Ishikawa (cell line): ENCODE data around the gene PRDM11.

Experiments
- CEBPB ChIP-seq: IDR thresholded peaks from 2 replicates; pipeline ENCODE4 v1.6.1; 2012
- CREB1 ChIP-seq: IDR thresholded peaks from 2 replicates; pipeline ENCODE4 v1.6.1; 2012; ENCODE audit warnings: low read depth
- EGR1 ChIP-seq: IDR thresholded peaks from 2 replicates; pipeline ENCODE4 v1.6.1; 2012
- EP300 ChIP-seq: IDR thresholded peaks from 2 replicates; pipeline ENCODE4 v1.6.1; 2012; ENCODE audit warnings: borderline replicate concordance
- FOXM1 ChIP-seq: IDR thresholded peaks from 2 replicates; pipeline ENCODE4 v1.6.1; 2012; ENCODE audit warnings: low read depth, borderline replicate concordance
- RAD21 ChIP-seq: IDR thresholded peaks from 2 replicates; pipeline ENCODE4 v1.6.1; 2012; ENCODE audit warnings: low read depth
- TAF1 ChIP-seq: IDR thresholded peaks from 2 replicates; pipeline ENCODE4 v1.6.1; 2012; ENCODE audit warnings: low read depth, mild to moderate bottlenecking
- TCF12 ChIP-seq: IDR thresholded peaks from 2 replicates; pipeline ENCODE4 v1.6.1; 2012; ENCODE audit warnings: low read depth
- YY1 ChIP-seq: IDR thresholded peaks from 2 replicates; pipeline ENCODE4 v1.6.1; 2012; ENCODE audit warnings: low read depth
- ZBTB7A ChIP-seq: IDR thresholded peaks from 2 replicates; pipeline ENCODE4 v1.6.1; 2012; ENCODE audit warnings: low read depth
- TF ChIP-seq, protein P1 (sequence below): IDR thresholded peaks from 2 replicates; pipeline ENCODE4 v1.6.1; 2012
- TF ChIP-seq, protein P2 (sequence below): IDR thresholded peaks from 2 replicates; pipeline ENCODE4 v1.6.1; 2012; ENCODE audit warnings: low read depth, mild to moderate bottlenecking

DNA sequence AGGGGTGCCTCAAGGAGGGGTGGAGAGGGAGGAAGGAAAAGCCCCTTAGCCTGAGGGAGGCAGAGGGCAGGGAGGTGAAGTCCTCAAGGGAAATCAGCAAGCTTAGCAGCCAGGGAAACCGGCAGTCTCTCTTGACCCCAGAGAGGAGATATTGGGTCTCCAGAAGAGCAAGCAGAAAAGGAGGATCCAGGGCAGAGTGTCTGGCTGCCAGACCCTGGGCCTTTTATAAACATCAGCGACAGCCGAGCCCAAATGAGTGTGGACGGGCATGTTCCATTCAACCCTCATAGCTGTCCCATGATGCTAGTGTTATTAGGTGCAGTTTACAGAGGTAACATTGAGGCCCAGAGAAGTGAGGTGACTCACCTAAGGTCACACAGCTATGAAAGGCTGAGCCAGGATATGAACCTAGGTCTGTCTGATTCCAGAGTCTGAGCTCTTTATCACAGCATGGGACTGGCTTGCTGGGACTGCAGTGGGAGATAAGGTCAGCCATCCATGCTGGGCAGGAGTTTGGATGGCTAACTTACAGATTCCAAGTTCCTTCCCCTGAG, 9.3 kb downstream of the PRDM11 start:
- TF ChIP-seq YY1 (no peak), RAD21 (no peak), TCF12 (no peak), EP300 (no peak), CEBPB (no peak), CREB1 (no peak), TAF1 (no peak), ZBTB7A (no peak), FOXM1 (no peak), EGR1 (no peak)
- TF ChIP-seq, protein P1, sequence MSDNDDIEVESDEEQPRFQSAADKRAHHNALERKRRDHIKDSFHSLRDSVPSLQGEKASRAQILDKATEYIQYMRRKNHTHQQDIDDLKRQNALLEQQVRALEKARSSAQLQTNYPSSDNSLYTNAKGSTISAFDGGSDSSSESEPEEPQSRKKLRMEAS, result no peak
- TF ChIP-seq, protein P2, sequence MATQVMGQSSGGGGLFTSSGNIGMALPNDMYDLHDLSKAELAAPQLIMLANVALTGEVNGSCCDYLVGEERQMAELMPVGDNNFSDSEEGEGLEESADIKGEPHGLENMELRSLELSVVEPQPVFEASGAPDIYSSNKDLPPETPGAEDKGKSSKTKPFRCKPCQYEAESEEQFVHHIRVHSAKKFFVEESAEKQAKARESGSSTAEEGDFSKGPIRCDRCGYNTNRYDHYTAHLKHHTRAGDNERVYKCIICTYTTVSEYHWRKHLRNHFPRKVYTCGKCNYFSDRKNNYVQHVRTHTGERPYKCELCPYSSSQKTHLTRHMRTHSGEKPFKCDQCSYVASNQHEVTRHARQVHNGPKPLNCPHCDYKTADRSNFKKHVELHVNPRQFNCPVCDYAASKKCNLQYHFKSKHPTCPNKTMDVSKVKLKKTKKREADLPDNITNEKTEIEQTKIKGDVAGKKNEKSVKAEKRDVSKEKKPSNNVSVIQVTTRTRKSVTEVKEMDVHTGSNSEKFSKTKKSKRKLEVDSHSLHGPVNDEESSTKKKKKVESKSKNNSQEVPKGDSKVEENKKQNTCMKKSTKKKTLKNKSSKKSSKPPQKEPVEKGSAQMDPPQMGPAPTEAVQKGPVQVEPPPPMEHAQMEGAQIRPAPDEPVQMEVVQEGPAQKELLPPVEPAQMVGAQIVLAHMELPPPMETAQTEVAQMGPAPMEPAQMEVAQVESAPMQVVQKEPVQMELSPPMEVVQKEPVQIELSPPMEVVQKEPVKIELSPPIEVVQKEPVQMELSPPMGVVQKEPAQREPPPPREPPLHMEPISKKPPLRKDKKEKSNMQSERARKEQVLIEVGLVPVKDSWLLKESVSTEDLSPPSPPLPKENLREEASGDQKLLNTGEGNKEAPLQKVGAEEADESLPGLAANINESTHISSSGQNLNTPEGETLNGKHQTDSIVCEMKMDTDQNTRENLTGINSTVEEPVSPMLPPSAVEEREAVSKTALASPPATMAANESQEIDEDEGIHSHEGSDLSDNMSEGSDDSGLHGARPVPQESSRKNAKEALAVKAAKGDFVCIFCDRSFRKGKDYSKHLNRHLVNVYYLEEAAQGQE, result no peak
